ENCODE data around the gene IGF1R.

IGF1R gene

GRCh38 chr15:98789020-98789419 lies 140.7 kb downstream of the IGF1R start:
- no peak overlapping the region for H3K4me3 ChIP-seq (ENCODE audit: low read length)
- no peak overlapping the region for H3K27ac ChIP-seq (ENCODE audit: low read length)
- H3K79me2 ChIP-seq (ENCODE audit: low read length), result no peaks in the 10 kb centered on the region
- no peaks in the 10 kb centered on the region for H3K36me3 ChIP-seq (replicated peaks; ENCODE audit: low read depth, low read length)
- no peak overlapping the region for H3K4me2 ChIP-seq (ENCODE audit: low read length)
- no peak overlapping the region for H2AFZ ChIP-seq (ENCODE audit: low read depth, low read length)
- H3K9me3 ChIP-seq (ENCODE audit: insufficient read depth, low read length), result no peaks in the 10 kb centered on the region
- H3K4me1 ChIP-seq (ENCODE audit: low read length), result peaks cover 22% of the 10 kb centered on the region
- no peaks in the 10 kb centered on the region for H3K27me3 ChIP-seq (ENCODE audit: low read depth, low read length)
- no peak overlapping the region for H3K9ac ChIP-seq (ENCODE audit: low read length)
- TF ChIP-seq EZH2phosphoT487 (IDR thresholded peaks at IDR 0.05; ENCODE audit: low read depth), result no peak
- TF ChIP-seq, protein P1, sequence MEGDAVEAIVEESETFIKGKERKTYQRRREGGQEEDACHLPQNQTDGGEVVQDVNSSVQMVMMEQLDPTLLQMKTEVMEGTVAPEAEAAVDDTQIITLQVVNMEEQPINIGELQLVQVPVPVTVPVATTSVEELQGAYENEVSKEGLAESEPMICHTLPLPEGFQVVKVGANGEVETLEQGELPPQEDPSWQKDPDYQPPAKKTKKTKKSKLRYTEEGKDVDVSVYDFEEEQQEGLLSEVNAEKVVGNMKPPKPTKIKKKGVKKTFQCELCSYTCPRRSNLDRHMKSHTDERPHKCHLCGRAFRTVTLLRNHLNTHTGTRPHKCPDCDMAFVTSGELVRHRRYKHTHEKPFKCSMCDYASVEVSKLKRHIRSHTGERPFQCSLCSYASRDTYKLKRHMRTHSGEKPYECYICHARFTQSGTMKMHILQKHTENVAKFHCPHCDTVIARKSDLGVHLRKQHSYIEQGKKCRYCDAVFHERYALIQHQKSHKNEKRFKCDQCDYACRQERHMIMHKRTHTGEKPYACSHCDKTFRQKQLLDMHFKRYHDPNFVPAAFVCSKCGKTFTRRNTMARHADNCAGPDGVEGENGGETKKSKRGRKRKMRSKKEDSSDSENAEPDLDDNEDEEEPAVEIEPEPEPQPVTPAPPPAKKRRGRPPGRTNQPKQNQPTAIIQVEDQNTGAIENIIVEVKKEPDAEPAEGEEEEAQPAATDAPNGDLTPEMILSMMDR (IDR thresholded peaks at IDR 0.05; ENCODE audit: low read depth, low read length), result no peak
- peaks cover 11% of the 10 kb centered on the region for H4K20me1 ChIP-seq (ENCODE audit: insufficient read depth, low read length)

GRCh38 chr15:98790270-98790669 lies 141.9 kb downstream of the IGF1R start:
- peaks cover 21% of the 10 kb centered on the region for H3K4me1 ChIP-seq (ENCODE audit: low read length)
- no peak overlapping the region for H2AFZ ChIP-seq (ENCODE audit: low read depth, low read length)
- peaks cover 11% of the 10 kb centered on the region for H4K20me1 ChIP-seq (ENCODE audit: insufficient read depth, low read length)
- no peaks in the 10 kb centered on the region for H3K36me3 ChIP-seq (replicated peaks; ENCODE audit: low read depth, low read length)
- no peak for TF ChIP-seq EZH2phosphoT487 (IDR thresholded peaks at IDR 0.05; ENCODE audit: low read depth)
- TF ChIP-seq, protein P1 (IDR thresholded peaks at IDR 0.05; ENCODE audit: low read depth, low read length), result no peak
- no peaks in the 10 kb centered on the region for H3K27me3 ChIP-seq (ENCODE audit: low read depth, low read length)
- no peak overlapping the region for H3K4me2 ChIP-seq (ENCODE audit: low read length)
- H3K9me3 ChIP-seq (ENCODE audit: insufficient read depth, low read length), result no peaks in the 10 kb centered on the region
- no peak overlapping the region for H3K4me3 ChIP-seq (ENCODE audit: low read length)
- no peak overlapping the region for H3K27ac ChIP-seq (ENCODE audit: low read length)
- no peaks in the 10 kb centered on the region for H3K79me2 ChIP-seq (ENCODE audit: low read length)
- no peak overlapping the region for H3K9ac ChIP-seq (ENCODE audit: low read length)

DNA sequence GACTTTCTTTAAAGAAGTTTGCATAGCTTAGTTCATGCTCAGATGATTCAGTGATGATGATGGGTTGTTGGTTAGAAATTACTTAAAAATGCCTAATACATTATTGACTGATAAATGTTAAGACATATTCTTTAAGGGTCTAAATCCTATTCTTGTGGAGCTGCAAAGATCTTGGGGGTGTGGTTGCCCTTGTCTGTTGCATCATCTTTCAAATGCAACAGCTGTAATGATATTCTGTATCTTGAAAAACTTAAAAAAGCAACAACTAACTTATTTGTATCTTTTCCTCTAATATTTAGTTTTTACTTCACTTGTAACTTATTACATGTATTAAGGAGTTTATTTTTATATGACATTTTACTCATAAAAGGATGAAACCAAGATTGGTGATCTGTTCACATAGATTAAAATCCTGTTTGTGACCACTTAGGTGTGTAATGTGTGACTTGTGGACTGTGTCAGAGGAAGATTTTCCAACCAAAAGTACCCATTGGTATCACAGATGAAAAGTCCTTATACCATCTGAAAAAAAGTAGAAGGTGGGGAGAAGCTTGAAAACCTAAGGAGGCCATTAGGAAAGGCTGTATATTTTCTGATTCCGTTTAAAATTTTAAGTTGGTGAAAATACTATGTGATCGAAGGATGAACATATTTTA lies 142.8 kb downstream of the IGF1R start:
- Histone ChIP-seq H3K9ac (ENCODE audit: low read length) (no peak overlapping the region), H3K4me3 (ENCODE audit: low read length) (no peak overlapping the region), H3K4me1 (ENCODE audit: low read length) (peaks cover 12% of the 10 kb centered on the region), H3K9me3 (ENCODE audit: insufficient read depth, low read length) (no peaks in the 10 kb centered on the region), H3K36me3 (replicated peaks; ENCODE audit: low read depth, low read length) (no peaks in the 10 kb centered on the region), H3K27me3 (ENCODE audit: low read depth, low read length) (no peaks in the 10 kb centered on the region), H3K79me2 (ENCODE audit: low read length) (no peaks in the 10 kb centered on the region), H3K4me2 (ENCODE audit: low read length) (no peak overlapping the region), H3K27ac (ENCODE audit: low read length) (no peak overlapping the region), H4K20me1 (ENCODE audit: insufficient read depth, low read length) (peaks cover 11% of the 10 kb centered on the region), H2AFZ (ENCODE audit: low read depth, low read length) (no peak overlapping the region)
- TF ChIP-seq, protein P1 (IDR thresholded peaks at IDR 0.05; ENCODE audit: low read depth, low read length), result no peak
- TF ChIP-seq EZH2phosphoT487 (IDR thresholded peaks at IDR 0.05; ENCODE audit: low read depth), result no peak

DNA sequence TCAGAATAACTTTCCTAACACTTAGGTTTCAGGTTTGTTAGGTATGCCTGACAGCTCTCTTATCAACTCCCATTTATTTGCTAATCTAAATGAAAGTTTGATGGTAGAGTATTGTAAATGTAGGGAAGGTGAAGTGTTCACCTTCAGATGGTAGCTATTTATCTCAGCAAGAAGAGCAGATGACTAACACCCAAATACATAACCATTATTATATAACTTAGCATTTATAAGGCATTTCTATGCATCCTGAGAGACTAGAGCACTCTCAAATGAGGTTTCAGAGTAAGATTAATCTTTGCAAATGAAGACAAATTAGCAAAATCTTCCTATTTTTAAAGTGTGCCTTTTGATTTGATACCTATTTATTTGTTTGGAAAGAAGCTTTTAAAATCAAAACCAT lies 143.8 kb downstream of the IGF1R start:
- no peak overlapping the region for H2AFZ ChIP-seq (ENCODE audit: low read depth, low read length)
- TF ChIP-seq EZH2phosphoT487 (IDR thresholded peaks at IDR 0.05; ENCODE audit: low read depth), result no peak
- TF ChIP-seq, protein P1 (IDR thresholded peaks at IDR 0.05; ENCODE audit: low read depth, low read length), result no peak
- peaks cover 5% of the 10 kb centered on the region; the same call in 1 of the 2 replicates for H3K79me2 ChIP-seq (ENCODE audit: low read length)
- no peak overlapping the region for H3K9ac ChIP-seq (ENCODE audit: low read length)
- no peak overlapping the region for H3K4me2 ChIP-seq (ENCODE audit: low read length)
- peaks cover 8% of the 10 kb centered on the region for H3K4me1 ChIP-seq (ENCODE audit: low read length)
- no peaks in the 10 kb centered on the region for H3K9me3 ChIP-seq (ENCODE audit: insufficient read depth, low read length)
- H3K27me3 ChIP-seq (ENCODE audit: low read depth, low read length), result no peaks in the 10 kb centered on the region
- no peaks in the 10 kb centered on the region for H3K36me3 ChIP-seq (replicated peaks; ENCODE audit: low read depth, low read length)
- H3K4me3 ChIP-seq (ENCODE audit: low read length), result no peak overlapping the region
- peaks cover 17% of the 10 kb centered on the region for H4K20me1 ChIP-seq (ENCODE audit: insufficient read depth, low read length)
- no peak overlapping the region for H3K27ac ChIP-seq (ENCODE audit: low read length)
